ENCODE measurements around the gene LRIG3. TPM values are rescaled to one million over a fixed set of nuclear protein-coding genes. Genes with fewer than 3 reads are reported as not detected.
"Not testable (repeated sequence)": the region's sequence is repeated elsewhere in the genome, so short reads cannot be mapped to it uniquely, and the experiment has no call there.

LRIG3 gene
- polyA plus RNA-seq, 1 donor from 2014 or later: 0.22 TPM

DNA sequence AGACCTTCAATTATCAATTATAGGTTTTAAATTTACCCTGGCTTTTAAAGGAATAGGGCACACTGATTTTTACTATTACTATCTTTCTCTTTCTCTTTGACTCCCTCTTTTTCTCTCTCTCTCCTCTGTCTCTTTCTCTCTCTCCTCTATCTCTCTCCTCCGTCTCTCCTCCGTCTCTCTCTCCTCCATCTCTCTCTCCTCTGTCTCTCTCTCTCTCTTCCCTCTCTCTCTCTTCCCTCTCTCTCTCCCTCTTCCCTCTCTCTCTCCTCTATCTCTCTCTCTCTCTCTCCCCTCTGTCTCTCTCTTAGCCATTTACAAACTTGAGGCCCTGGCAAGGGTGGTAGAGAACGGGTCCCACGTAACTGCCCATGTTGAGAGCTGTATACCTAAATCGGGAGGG lies 62.3 kb downstream of the LRIG3 start:
- Histone ChIP-seq H3K4me2 (ENCODE audit: low read length) (no peak overlapping the region), H4K20me1 (ENCODE audit: insufficient read depth) (no peaks in the 10 kb centered on the region), H2AFZ (ENCODE audit: low read depth, low read length) (no peak overlapping the region), H3K27ac (ENCODE audit: low read length) (no peak overlapping the region), H3F3A (ENCODE audit: insufficient read depth, low read length, poor library complexity, severe bottlenecking) (no peaks in the 10 kb centered on the region), H3K36me3 (ENCODE audit: insufficient read depth, low read length) (no peaks in the 10 kb centered on the region), H3K27me3 (ENCODE audit: insufficient read depth, low read depth, low read length) (no peaks in the 10 kb centered on the region), H3K4me3 (ENCODE audit: low read length) (no peak overlapping the region), H3K9me3 (ENCODE audit: low read length) (no peaks in the 10 kb centered on the region), H3K9ac (ENCODE audit: low read length) (no peak overlapping the region), H3K9me2 (ENCODE audit: insufficient read depth, low read length) (no peaks in the 10 kb centered on the region), H3K79me2 (replicated peaks; ENCODE audit: insufficient read depth, low read length) (no peaks in the 10 kb centered on the region)
- TF ChIP-seq MXI1 (conservative IDR thresholded peaks at IDR 0.05; ENCODE audit: poor library complexity, severe bottlenecking) (no peak), POLR2AphosphoS5 (IDR thresholded peaks at IDR 0.05) (no peak), RAD21 (conservative IDR thresholded peaks at IDR 0.05) (no peak), EZH2 (IDR thresholded peaks at IDR 0.05; ENCODE audit: borderline replicate concordance, insufficient read depth, low read length, poor library complexity, severe bottlenecking) (no peak), TAF1 (IDR thresholded peaks at IDR 0.05; ENCODE audit: low read depth) (no peak)
- TF ChIP-seq, protein P1, sequence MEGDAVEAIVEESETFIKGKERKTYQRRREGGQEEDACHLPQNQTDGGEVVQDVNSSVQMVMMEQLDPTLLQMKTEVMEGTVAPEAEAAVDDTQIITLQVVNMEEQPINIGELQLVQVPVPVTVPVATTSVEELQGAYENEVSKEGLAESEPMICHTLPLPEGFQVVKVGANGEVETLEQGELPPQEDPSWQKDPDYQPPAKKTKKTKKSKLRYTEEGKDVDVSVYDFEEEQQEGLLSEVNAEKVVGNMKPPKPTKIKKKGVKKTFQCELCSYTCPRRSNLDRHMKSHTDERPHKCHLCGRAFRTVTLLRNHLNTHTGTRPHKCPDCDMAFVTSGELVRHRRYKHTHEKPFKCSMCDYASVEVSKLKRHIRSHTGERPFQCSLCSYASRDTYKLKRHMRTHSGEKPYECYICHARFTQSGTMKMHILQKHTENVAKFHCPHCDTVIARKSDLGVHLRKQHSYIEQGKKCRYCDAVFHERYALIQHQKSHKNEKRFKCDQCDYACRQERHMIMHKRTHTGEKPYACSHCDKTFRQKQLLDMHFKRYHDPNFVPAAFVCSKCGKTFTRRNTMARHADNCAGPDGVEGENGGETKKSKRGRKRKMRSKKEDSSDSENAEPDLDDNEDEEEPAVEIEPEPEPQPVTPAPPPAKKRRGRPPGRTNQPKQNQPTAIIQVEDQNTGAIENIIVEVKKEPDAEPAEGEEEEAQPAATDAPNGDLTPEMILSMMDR (IDR thresholded peaks at IDR 0.05; ENCODE audit: poor library complexity, severe bottlenecking): no peak

- H3K4me3 ChIP-seq (ENCODE audit: low read length); H3K9ac ChIP-seq (ENCODE audit: low read length); H3K79me2 ChIP-seq (replicated peaks; ENCODE audit: insufficient read depth, low read length); H3K4me2 ChIP-seq (ENCODE audit: low read length); H3K27me3 ChIP-seq (ENCODE audit: insufficient read depth, low read depth, low read length); H3F3A ChIP-seq (ENCODE audit: insufficient read depth, low read length, poor library complexity, severe bottlenecking); H3K9me2 ChIP-seq (ENCODE audit: insufficient read depth, low read length); H3K36me3 ChIP-seq (ENCODE audit: insufficient read depth, low read length); H3K9me3 ChIP-seq (ENCODE audit: low read length); H2AFZ ChIP-seq (ENCODE audit: low read depth, low read length); H4K20me1 ChIP-seq (ENCODE audit: insufficient read depth); H3K27ac ChIP-seq (ENCODE audit: low read length): not testable (repeated sequence)
Measured at GRCh38 chr12:58857206-58857605, 63.1 kb downstream of the LRIG3 start.

DNA sequence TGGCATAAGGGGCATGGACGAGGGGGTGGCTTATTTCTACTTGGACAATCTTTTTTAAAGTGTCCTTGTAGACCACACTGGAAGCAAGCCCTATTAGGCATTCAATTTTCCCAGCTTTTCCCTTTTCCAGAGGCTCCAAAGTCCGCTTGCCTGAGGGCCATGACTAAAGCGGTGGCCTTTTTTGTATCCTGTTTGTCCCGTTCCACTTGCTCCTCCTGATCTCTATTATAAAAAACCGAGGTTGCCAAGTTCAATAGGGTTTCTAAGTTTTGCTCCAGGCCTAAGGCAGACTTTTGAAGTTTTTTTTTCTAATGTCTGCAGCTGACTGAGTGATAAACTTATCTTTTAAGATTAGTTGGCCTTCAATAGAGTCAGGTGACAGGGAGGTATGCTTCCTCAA lies 64.7 kb downstream of the LRIG3 start:
- not testable (repeated sequence) for H3K36me3 ChIP-seq (ENCODE audit: insufficient read depth, low read length); H3K4me2 ChIP-seq (ENCODE audit: low read length); H2AFZ ChIP-seq (ENCODE audit: low read depth, low read length); H3K27ac ChIP-seq (ENCODE audit: low read length); H3K9me2 ChIP-seq (ENCODE audit: insufficient read depth, low read length); H3K79me2 ChIP-seq (replicated peaks; ENCODE audit: insufficient read depth, low read length); H4K20me1 ChIP-seq (ENCODE audit: insufficient read depth); H3K27me3 ChIP-seq (ENCODE audit: insufficient read depth, low read depth, low read length); H3F3A ChIP-seq (ENCODE audit: insufficient read depth, low read length, poor library complexity, severe bottlenecking); H3K9me3 ChIP-seq (ENCODE audit: low read length); H3K4me3 ChIP-seq (ENCODE audit: low read length); H3K9ac ChIP-seq (ENCODE audit: low read length)

DNA sequence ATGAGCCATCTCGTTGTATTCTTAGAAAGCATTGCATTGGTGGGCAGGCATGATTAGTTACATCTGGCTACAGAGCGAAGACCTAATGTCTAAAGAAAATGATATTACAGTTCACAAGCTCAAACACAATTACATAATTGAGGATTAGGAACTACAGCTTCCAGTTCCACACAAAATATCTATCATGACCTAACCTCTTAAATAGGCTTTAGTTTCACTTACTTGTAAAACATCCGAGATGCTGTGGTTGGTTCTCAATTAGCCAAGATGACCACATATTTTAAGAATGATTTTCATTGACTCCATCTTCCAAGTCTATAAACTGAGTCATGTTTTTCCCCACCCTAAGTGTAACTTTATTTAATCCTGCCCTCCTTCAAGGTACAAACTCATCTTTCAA lies 69.5 kb downstream of the LRIG3 start:
- Histone ChIP-seq H3K4me2 (ENCODE audit: low read length) (no peak overlapping the region), H3K9me3 (ENCODE audit: low read length) (no peaks in the 10 kb centered on the region), H3K27ac (ENCODE audit: low read length) (no peak overlapping the region), H3F3A (ENCODE audit: insufficient read depth, low read length, poor library complexity, severe bottlenecking) (no peaks in the 10 kb centered on the region), H3K9me2 (ENCODE audit: insufficient read depth, low read length) (no peaks in the 10 kb centered on the region), H3K79me2 (replicated peaks; ENCODE audit: insufficient read depth, low read length) (no peaks in the 10 kb centered on the region), H3K9ac (ENCODE audit: low read length) (no peak overlapping the region), H3K4me3 (ENCODE audit: low read length) (no peak overlapping the region), H4K20me1 (ENCODE audit: insufficient read depth) (no peaks in the 10 kb centered on the region), H3K36me3 (ENCODE audit: insufficient read depth, low read length) (no peaks in the 10 kb centered on the region), H3K27me3 (ENCODE audit: insufficient read depth, low read depth, low read length) (no peaks in the 10 kb centered on the region), H2AFZ (ENCODE audit: low read depth, low read length) (no peak overlapping the region)
- TF ChIP-seq RAD21 (conservative IDR thresholded peaks at IDR 0.05): no peak
- no peak for TF ChIP-seq MXI1 (conservative IDR thresholded peaks at IDR 0.05; ENCODE audit: poor library complexity, severe bottlenecking)
- TF ChIP-seq EP300 (conservative IDR thresholded peaks at IDR 0.05; ENCODE audit: poor library complexity, severe bottlenecking): no peak
- no peak for TF ChIP-seq TAF1 (IDR thresholded peaks at IDR 0.05; ENCODE audit: low read depth)
- TF ChIP-seq, protein P2, sequence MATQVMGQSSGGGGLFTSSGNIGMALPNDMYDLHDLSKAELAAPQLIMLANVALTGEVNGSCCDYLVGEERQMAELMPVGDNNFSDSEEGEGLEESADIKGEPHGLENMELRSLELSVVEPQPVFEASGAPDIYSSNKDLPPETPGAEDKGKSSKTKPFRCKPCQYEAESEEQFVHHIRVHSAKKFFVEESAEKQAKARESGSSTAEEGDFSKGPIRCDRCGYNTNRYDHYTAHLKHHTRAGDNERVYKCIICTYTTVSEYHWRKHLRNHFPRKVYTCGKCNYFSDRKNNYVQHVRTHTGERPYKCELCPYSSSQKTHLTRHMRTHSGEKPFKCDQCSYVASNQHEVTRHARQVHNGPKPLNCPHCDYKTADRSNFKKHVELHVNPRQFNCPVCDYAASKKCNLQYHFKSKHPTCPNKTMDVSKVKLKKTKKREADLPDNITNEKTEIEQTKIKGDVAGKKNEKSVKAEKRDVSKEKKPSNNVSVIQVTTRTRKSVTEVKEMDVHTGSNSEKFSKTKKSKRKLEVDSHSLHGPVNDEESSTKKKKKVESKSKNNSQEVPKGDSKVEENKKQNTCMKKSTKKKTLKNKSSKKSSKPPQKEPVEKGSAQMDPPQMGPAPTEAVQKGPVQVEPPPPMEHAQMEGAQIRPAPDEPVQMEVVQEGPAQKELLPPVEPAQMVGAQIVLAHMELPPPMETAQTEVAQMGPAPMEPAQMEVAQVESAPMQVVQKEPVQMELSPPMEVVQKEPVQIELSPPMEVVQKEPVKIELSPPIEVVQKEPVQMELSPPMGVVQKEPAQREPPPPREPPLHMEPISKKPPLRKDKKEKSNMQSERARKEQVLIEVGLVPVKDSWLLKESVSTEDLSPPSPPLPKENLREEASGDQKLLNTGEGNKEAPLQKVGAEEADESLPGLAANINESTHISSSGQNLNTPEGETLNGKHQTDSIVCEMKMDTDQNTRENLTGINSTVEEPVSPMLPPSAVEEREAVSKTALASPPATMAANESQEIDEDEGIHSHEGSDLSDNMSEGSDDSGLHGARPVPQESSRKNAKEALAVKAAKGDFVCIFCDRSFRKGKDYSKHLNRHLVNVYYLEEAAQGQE (IDR thresholded peaks at IDR 0.05; ENCODE audit: borderline replicate concordance): no peak
- TF ChIP-seq, protein P1 (IDR thresholded peaks at IDR 0.05; ENCODE audit: poor library complexity, severe bottlenecking): no peak
- TF ChIP-seq POLR2AphosphoS5 (IDR thresholded peaks at IDR 0.05): no peak
